NCI-H748 treated with DMSO at 0.1 percent for 48 hours (cell line): ENCODE data around the gene SARM1.
"Not testable (repeated sequence)": the region's sequence is repeated elsewhere in the genome, so short reads cannot be mapped to it uniquely, and the experiment has no call there.

Experiments used
- DNase-seq: peaks from one replicate; lab custom pipeline; 2025; lab: John Stamatoyannopoulos, UW

Gene SARM1

GRCh38 chr17:28426081-28426519 lies 54.6 kb downstream of the SARM1 start:
- DNase-seq, result no peak

- peak; percentile 17 for DNase-seq
Observed at GRCh38 chr17:28427371-28427770, 55.9 kb downstream of the SARM1 start.

- not testable (repeated sequence) for DNase-seq
Observed at GRCh38 chr17:28427982-28428381, 56.5 kb downstream of the SARM1 start.

- DNase-seq, result no peak
Observed at GRCh38 chr17:28433721-28434120, 62.2 kb downstream of the SARM1 start.

- not testable (repeated sequence) for DNase-seq
Observed at GRCh38 chr17:28434326-28434725, 62.8 kb downstream of the SARM1 start.

- no peak for DNase-seq
Observed at GRCh38 chr17:28443901-28444638, 72.6 kb downstream of the SARM1 start.

GRCh38 chr17:28446716-28447395 lies 75.4 kb downstream of the SARM1 start:
- no peak for DNase-seq

GRCh38 chr17:28447396-28447760 lies 75.9 kb downstream of the SARM1 start:
- DNase-seq, result no peak

GRCh38 chr17:28449859-28450258 lies 78.4 kb downstream of the SARM1 start:
- DNase-seq, result no peak
